ENCODE results near the gene LCE1A. TPM values are rescaled to one million over a fixed set of nuclear protein-coding genes. Genes with fewer than 3 reads are reported as not detected.

Gene LCE1A, protein sequence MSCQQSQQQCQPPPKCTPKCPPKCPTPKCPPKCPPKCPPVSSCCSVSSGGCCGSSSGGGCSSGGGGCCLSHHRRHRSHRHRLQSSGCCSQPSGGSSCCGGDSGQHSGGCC
- total RNA-seq (not detected in 2 replicates), polyA plus RNA-seq (not detected in 2 replicates)

DNA sequence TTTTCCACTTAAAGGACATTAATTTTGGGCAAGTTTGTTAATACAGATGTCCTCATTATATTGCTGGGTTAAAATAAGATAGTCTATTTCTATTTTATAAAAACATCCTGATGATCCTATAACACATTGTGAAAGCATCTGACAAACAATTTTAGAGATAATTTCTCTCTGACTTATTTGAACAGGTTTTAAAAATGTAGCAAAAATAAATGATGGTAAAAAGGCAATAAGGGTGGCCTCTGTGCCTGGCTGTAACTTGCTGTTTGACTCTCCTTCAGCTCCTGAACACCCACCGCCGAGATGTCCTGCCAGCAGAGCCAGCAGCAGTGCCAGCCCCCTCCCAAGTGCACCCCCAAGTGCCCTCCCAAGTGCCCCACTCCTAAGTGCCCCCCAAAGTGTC is at the start of gene LCE1A:
TSS of gene LCE1A (plus strand) at position 301 of the 400 bp plus-strand sequence. CDS start at position 301, 0 bp downstream.
- no peak within 1 kb of the TSS for H3K4me3 ChIP-seq
- TF ChIP-seq, protein P1, sequence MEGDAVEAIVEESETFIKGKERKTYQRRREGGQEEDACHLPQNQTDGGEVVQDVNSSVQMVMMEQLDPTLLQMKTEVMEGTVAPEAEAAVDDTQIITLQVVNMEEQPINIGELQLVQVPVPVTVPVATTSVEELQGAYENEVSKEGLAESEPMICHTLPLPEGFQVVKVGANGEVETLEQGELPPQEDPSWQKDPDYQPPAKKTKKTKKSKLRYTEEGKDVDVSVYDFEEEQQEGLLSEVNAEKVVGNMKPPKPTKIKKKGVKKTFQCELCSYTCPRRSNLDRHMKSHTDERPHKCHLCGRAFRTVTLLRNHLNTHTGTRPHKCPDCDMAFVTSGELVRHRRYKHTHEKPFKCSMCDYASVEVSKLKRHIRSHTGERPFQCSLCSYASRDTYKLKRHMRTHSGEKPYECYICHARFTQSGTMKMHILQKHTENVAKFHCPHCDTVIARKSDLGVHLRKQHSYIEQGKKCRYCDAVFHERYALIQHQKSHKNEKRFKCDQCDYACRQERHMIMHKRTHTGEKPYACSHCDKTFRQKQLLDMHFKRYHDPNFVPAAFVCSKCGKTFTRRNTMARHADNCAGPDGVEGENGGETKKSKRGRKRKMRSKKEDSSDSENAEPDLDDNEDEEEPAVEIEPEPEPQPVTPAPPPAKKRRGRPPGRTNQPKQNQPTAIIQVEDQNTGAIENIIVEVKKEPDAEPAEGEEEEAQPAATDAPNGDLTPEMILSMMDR (IDR thresholded peaks at IDR 0.05; ENCODE audit: low read depth, low read length), result no peak
- H3K9me3 ChIP-seq (ENCODE audit: low read depth), result peaks cover 2% of the 10 kb centered on the region
- no peaks in the 10 kb centered on the region for H3K36me3 ChIP-seq
- no peaks in the 10 kb centered on the region for H3K27me3 ChIP-seq
- DNase-seq (ENCODE audit: low read depth in 1 of 2, low spot score in 1 of 2), result no peak
- no peak within 1 kb of the TSS for H3K27ac ChIP-seq
- no peaks in the 10 kb centered on the region for H3K4me1 ChIP-seq (ENCODE audit: low read depth)

DNA sequence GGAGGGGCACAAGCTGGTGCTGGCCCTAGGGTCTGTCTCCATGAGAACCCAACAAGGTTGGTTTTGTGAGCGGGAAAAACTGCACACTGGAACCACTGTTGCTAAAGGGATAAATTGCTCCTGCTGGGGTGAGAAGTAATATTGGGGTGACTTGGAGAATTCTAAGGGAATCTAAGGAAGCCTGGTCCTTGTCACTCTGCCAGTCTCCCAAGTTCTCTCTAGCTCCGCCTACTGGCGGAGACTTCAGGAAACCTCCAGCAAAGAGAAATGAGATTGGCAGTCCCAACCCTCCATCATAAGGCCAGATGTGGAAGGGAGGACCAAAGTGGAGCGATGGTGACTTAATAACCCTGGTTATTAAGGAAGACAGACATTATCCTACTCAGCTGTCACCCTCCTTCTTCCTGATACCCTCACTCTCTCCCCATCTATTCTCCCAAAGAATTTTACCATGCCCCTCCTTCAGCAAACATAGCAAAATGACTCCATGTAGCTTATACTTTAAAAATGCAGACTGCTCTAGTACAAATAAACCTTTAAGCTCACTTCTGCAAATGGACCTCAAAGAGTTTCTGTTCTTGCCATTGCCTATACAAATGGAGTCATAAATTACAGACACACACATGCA is 49.6 kb upstream of the LCE1A start:
- Histone ChIP-seq H3K27me3 (no peaks in the 10 kb centered on the region), H3K27ac (no peak overlapping the region), H3K4me3 (no peak overlapping the region), H3K36me3 (no peaks in the 10 kb centered on the region), H3K9me3 (ENCODE audit: low read depth) (peaks cover 4% of the 10 kb centered on the region), H3K4me1 (ENCODE audit: low read depth) (no peaks in the 10 kb centered on the region)
- TF ChIP-seq, protein P1 (IDR thresholded peaks at IDR 0.05; ENCODE audit: low read depth, low read length), result no peak
- no peak for DNase-seq (ENCODE audit: low read depth in 1 of 2, low spot score in 1 of 2)

DNA sequence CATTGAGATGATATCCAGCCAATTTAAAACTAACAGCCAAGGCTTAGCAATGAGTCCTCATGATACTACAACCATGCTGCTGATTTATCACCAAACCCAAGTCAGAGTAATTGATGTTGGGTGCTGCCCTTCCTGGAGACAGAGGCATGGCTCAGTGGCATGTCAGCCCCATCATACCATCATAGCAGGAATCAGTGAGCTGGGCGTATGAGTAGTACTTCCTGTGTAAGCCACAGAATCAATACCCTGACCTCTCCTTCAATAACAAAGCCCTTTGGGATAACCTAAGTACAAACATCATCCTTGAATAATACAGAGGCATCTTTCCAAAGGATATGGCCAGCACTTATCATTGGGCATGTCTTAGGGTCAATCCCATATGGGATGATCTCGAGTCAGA is 44.2 kb upstream of the LCE1A start:
- TF ChIP-seq, protein P1 (IDR thresholded peaks at IDR 0.05; ENCODE audit: low read depth, low read length), result no peak
- H3K27ac ChIP-seq, result no peak overlapping the region
- H3K36me3 ChIP-seq, result no peaks in the 10 kb centered on the region
- no peak for DNase-seq (ENCODE audit: low read depth in 1 of 2, low spot score in 1 of 2)
- H3K9me3 ChIP-seq (ENCODE audit: low read depth), result peaks cover 4% of the 10 kb centered on the region
- H3K4me3 ChIP-seq, result no peak overlapping the region
- H3K27me3 ChIP-seq, result no peaks in the 10 kb centered on the region
- no peaks in the 10 kb centered on the region for H3K4me1 ChIP-seq (ENCODE audit: low read depth)

DNA sequence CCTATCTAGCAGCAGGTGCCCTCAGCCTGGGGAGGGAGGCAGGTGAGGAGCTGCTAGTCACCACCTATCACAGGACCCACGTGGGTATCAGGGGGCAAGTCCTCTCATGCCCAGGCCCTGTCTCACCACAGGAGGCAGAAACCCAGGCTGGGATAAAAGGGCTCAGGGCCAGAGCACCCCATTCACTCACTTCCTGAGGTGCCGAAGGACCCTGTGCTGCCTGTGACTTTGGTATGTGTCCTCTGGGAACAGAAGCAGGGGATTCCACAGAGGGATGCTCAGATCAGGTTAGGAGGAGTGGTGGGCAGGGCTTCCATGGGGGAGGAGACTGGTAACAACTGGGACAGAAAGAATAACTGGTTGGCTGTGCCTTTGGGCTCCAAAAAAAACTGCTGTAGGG is 41.2 kb upstream of the LCE1A start, which contains the start of gene LCE1E:
TSS of gene LCE1E (plus strand) at position 181 of the 400 bp plus-strand sequence. CDS start 1,043 bp downstream, outside the sequence.
- Histone ChIP-seq H3K4me3 (no peak within 1 kb of the TSS), H3K27ac (no peak within 1 kb of the TSS), H3K36me3 (no peaks in the 10 kb centered on the region), H3K9me3 (ENCODE audit: low read depth) (no peaks in the 10 kb centered on the region), H3K27me3 (no peaks in the 10 kb centered on the region), H3K4me1 (ENCODE audit: low read depth) (no peaks in the 10 kb centered on the region)
- TF ChIP-seq, protein P1 (IDR thresholded peaks at IDR 0.05; ENCODE audit: low read depth, low read length), result no peak
- DNase-seq (ENCODE audit: low read depth in 1 of 2, low spot score in 1 of 2), result no peak

DNA sequence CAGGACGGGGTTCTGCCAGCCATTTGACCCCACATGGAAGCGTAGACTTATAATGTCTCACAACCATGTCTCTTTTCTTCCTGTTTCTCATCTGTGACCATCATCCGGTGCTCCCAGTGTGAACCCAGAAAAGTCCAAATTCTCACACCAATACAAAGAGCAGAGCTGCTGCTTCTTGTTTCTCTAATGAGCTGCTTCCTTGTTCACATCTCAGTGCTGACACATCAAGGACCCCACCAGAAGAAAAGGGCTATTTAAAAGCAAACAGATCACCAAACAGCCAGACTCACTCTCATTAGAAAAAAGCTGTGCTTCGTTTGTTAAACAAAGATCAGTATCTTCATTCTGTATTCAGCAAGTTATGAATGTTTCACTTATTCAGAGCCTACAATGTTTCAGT is 31.6 kb upstream of the LCE1A start:
- H3K9me3 ChIP-seq (ENCODE audit: low read depth), result peaks cover 3% of the 10 kb centered on the region

More for the DNA sequence above, 31.6 kb upstream of the LCE1A start:
- TF ChIP-seq, protein P1 (IDR thresholded peaks at IDR 0.05; ENCODE audit: low read depth, low read length), result no peak
- Histone ChIP-seq H3K27me3 (no peaks in the 10 kb centered on the region), H3K4me3 (no peak overlapping the region), H3K4me1 (ENCODE audit: low read depth) (no peaks in the 10 kb centered on the region), H3K27ac (no peak overlapping the region), H3K36me3 (no peaks in the 10 kb centered on the region)
- no peak for DNase-seq (ENCODE audit: low read depth in 1 of 2, low spot score in 1 of 2)

Data from cardiac muscle cell (in vitro differentiated cells and primary cell).